ENCODE results near the gene RPS24. TPM values are rescaled to one million over a fixed set of nuclear protein-coding genes. Genes with fewer than 3 reads are reported as not detected.

Gene RPS24
- total and polyA plus RNA-seq, 2 of the 8 experiments (the other 6 are each of a cell fraction or from before 2014, with no cell fraction given) = 2,128 to 3,943 TPM

GRCh38 chr10:78002541-78003288 is 30.9 kb upstream of the RPS24 start:
- FAIRE-seq = no peak
- no peak overlapping the region for H4K5ac ChIP-seq (ENCODE audit: insufficient read length, low read depth, low read length)
- H2BK12ac ChIP-seq (ENCODE audit: low read depth, low read length) = no peak overlapping the region
- H2AFZ ChIP-seq (ENCODE audit: low read length) = no peak overlapping the region
- CTCF ChIA-PET (ENCODE audit: partially characterized antibody) = interaction anchor here (0.6 to 1.6 kb wide), 8 partner anchors 12 to 552 kb away, joined by 3 to 10 read pairs (median 3); partner anchors contain the start of gene POLR3A
- H3K27ac ChIP-seq (ENCODE audit: low read depth, low read length) = no peak overlapping the region
- peaks cover 0 to 3% of the 10 kb centered on the region in 2 experiments for H4K20me1 ChIP-seq (replicated peaks in 1 of 2; ENCODE audit: control insufficient read depth in 1 of 2, insufficient read depth in 2 of 2, low read length in 2 of 2)
- no peak overlapping the region for H2BK120ac ChIP-seq (replicated peaks; ENCODE audit: low read depth, low read length)
- H3K79me2 ChIP-seq (ENCODE audit: control insufficient read depth in 1 of 2, insufficient read depth in 2 of 2, low read length in 2 of 2) = no peaks in the 10 kb centered on the region
- no peak overlapping the region for H3K56ac ChIP-seq (replicated peaks; ENCODE audit: insufficient read length, low read depth, low read length)
- no peak overlapping the region for H3K23ac ChIP-seq (ENCODE audit: insufficient read length)
- no peak overlapping the region for H2BK15ac ChIP-seq (ENCODE audit: low read length)
- H3K23me2 ChIP-seq (ENCODE audit: low read depth, low read length) = no peaks in the 10 kb centered on the region
- H3K9me3 ChIP-seq (ENCODE audit: insufficient read depth in 2 of 2, low read depth in 1 of 2, low read length in 1 of 2) = no peaks in the 10 kb centered on the region
- no peak overlapping the region for H4K8ac ChIP-seq (ENCODE audit: extremely low read depth, insufficient read depth, low read length)
- no peaks in the 10 kb centered on the region for H3K4me1 ChIP-seq (replicated peaks in 1 of 4; ENCODE audit: control insufficient read depth in 3 of 4, insufficient read depth in 4 of 4, low read length in 3 of 4)
- H2AK5ac ChIP-seq (ENCODE audit: low read depth, low read length) = no peak overlapping the region
- H3K18ac ChIP-seq (ENCODE audit: extremely low read depth, low read length) = no peak overlapping the region
- no peak for TF ChIP-seq CEBPB (IDR thresholded peaks at IDR 0.05; ENCODE audit: low read depth, low read length)
- TF ChIP-seq CTCF (IDR thresholded peaks at IDR 0.05; ENCODE audit: control extremely low read depth in 1 of 3, insufficient read depth in 1 of 3, low read depth in 1 of 3, low read length in 3 of 3) = no peak
- TF ChIP-seq TAF7 (optimal IDR thresholded peaks at IDR 0.05; ENCODE audit: borderline replicate concordance, low read depth, low read length) = no peak
- TF ChIP-seq CBX5 (IDR thresholded peaks at IDR 0.05; ENCODE audit: low read depth, low read length) = no peak
- no peak for TF ChIP-seq SIRT6 (IDR thresholded peaks at IDR 0.05; ENCODE audit: low read length)
- no peak for TF ChIP-seq KDM5A (IDR thresholded peaks at IDR 0.05; ENCODE audit: low read length)
- H3K27me3 ChIP-seq (replicated peaks in 1 of 4; ENCODE audit: control insufficient read depth in 3 of 4, extremely low read depth in 1 of 4, insufficient read depth in 3 of 4, low read length in 3 of 4) = no peaks in the 10 kb centered on the region
- peaks cover 40 to 77% (median 69%) of the 10 kb centered on the region in 4 experiments for H3K36me3 ChIP-seq (ENCODE audit: control insufficient read depth in 2 of 4, insufficient read depth in 4 of 4, low read length in 3 of 4)
- H4K91ac ChIP-seq (replicated peaks; ENCODE audit: insufficient read length, low read length) = no peak overlapping the region
- no peak overlapping the region for H2BK5ac ChIP-seq (ENCODE audit: low read depth, low read length)
- H3K79me1 ChIP-seq (ENCODE audit: low read depth, low read length) = no peaks in the 10 kb centered on the region
- H3K4me3 ChIP-seq (ENCODE audit: extremely low read depth in 1 of 4, insufficient read depth in 2 of 4, low read depth in 3 of 4, low read length in 4 of 4) = no peak overlapping the region
- H3K14ac ChIP-seq (ENCODE audit: insufficient read length) = no peak overlapping the region
- no peak overlapping the region for H2BK20ac ChIP-seq (ENCODE audit: low read length)
- WGBS, 2 experiments (ENCODE audit: extremely low coverage in 1 of 2, insufficient coverage in 1 of 2, insufficient read length in 1 of 2, insufficient replicate concordance in 2 of 2, low coverage in 1 of 2, low lambda C conversion rate in 2 of 2, missing lambda C conversion rate in 1 of 2) = 94% methylated on average over 4 of the region's 4 CpGs; no CpG with 5 or more reads in 1 of the 2 experiments
- no peak overlapping the region for H3K4ac ChIP-seq (replicated peaks; ENCODE audit: insufficient read length, low read depth, low read length)
- H3K4me2 ChIP-seq (ENCODE audit: insufficient read depth in 1 of 2, low read depth in 2 of 2, low read length in 2 of 2) = no peak overlapping the region
- POLR2A ChIA-PET (ENCODE audit: partially characterized antibody) = interaction anchor here (0.8 to 1.3 kb wide), 4 partner anchors 12 to 20 kb away, joined by 3 to 5 read pairs (median 3); no protein-coding TSS in a partner anchor
- no peak overlapping the region for H3K9ac ChIP-seq (replicated peaks in 1 of 4; ENCODE audit: extremely low read depth in 1 of 4, low read depth in 3 of 4, low read length in 3 of 4)
- DNase-seq (ENCODE audit: low read depth in 1 of 2, low spot score in 2 of 2) = no peak
